Neural cell (in vitro differentiated cells): ENCODE data around the gene MDM4. TPM values are rescaled to one million over a fixed set of nuclear protein-coding genes. Genes with fewer than 3 reads are reported as not detected.

Experiments
- H2AFZ ChIP-seq: fragments of 200-600, 300-800 bp; sonication (generic), shearing (Covaris generic); 2 replicates; pipeline ENCODE4 v1.6.0; 2014; ENCODE audit warnings: low read depth, mild to moderate bottlenecking, antibody characterized with exemption, low read length, moderate library complexity
- H3F3A ChIP-seq: fragments of 200-600 bp; shearing (Covaris generic); 2 replicates; pipeline ENCODE4 v1.6.1; 2016; ENCODE audit warnings: mild to moderate bottlenecking, moderate library complexity, mixed read lengths, antibody characterized with exemption, low read length; ENCODE audit not compliant: insufficient read depth, poor library complexity, severe bottlenecking
- H3K27ac ChIP-seq: fragments of 200-600, 300-800 bp; sonication (generic), shearing (Covaris generic); 2 replicates; pipeline ENCODE4 v1.5.1; 2014; ENCODE audit warnings: mild to moderate bottlenecking, low read length, moderate library complexity
- H3K27me3 ChIP-seq: fragments of 300-800, 200-600 bp; sonication (generic), shearing (Covaris generic); 2 replicates; pipeline ENCODE4 v1.6.0; 2014; ENCODE audit warnings: mild to moderate bottlenecking, low read depth, low read length, moderate library complexity; ENCODE audit not compliant: insufficient read depth
- H3K36me3 ChIP-seq: fragments of 300-800, 200-600 bp; sonication (generic), shearing (Covaris generic); 2 replicates; pipeline ENCODE4 v1.5.1; 2014; ENCODE audit warnings: mild to moderate bottlenecking, antibody characterized with exemption, low read length, moderate library complexity; ENCODE audit not compliant: insufficient read depth
- H3K4me2 ChIP-seq: fragments of 300-800, 200-600 bp; sonication (generic), shearing (Covaris generic); 2 replicates; pipeline ENCODE4 v1.6.0; 2014; ENCODE audit warnings: mild to moderate bottlenecking, low read length
- H3K4me3 ChIP-seq: fragments of 300-800, 200-600 bp; sonication (generic), shearing (Covaris generic); 2 replicates; pipeline ENCODE4 v1.5.1; 2014; ENCODE audit warnings: mild to moderate bottlenecking, low read length, moderate library complexity
- H3K79me2 ChIP-seq: fragments of 200-600 bp; shearing (Covaris generic); replicated peaks from 2 replicates; pipeline ENCODE4 v1.6.0; 2014; ENCODE audit warnings: mild to moderate bottlenecking, low read length, moderate library complexity; ENCODE audit not compliant: insufficient read depth
- H3K9ac ChIP-seq: fragments of 300-800, 200-600 bp; sonication (generic), shearing (Covaris generic); 2 replicates; pipeline ENCODE4 v1.6.1; 2016; ENCODE audit warnings: mild to moderate bottlenecking, low read length, mixed read lengths
- H3K9me2 ChIP-seq: fragments of 200-600 bp; shearing (Covaris generic); 2 replicates; pipeline ENCODE4 v1.6.1; 2016; ENCODE audit warnings: mild to moderate bottlenecking, low read length, mixed read lengths; ENCODE audit not compliant: insufficient read depth
- H3K9me3 ChIP-seq: fragments of 200-600, 300-800 bp; sonication (generic), shearing (Covaris generic); 2 replicates; pipeline ENCODE4 v1.6.1; 2016; ENCODE audit warnings: mild to moderate bottlenecking, mixed run types, low read length, moderate library complexity, mixed read lengths
- H4K20me1 ChIP-seq: fragments of 200-600 bp; shearing (Covaris generic); 2 replicates; pipeline ENCODE4 v1.6.1; 2016; ENCODE audit warnings: mild to moderate bottlenecking, mixed run types; ENCODE audit not compliant: insufficient read depth
- EP300 ChIP-seq: fragments of 450-650 bp; conservative IDR thresholded peaks from 2 replicates; pipeline ENCODE4 v1.6.1; 2014; ENCODE audit warnings: antibody characterized with exemption, mild to moderate bottlenecking, moderate library complexity; ENCODE audit not compliant: poor library complexity, severe bottlenecking
- EZH2 ChIP-seq: fragments of 200-600, 300-800 bp; shearing (Covaris generic), sonication (generic); IDR thresholded peaks from 2 replicates; pipeline ENCODE4 v1.6.1; 2014; ENCODE audit warnings: antibody characterized with exemption, low read length, borderline replicate concordance, mild to moderate bottlenecking; ENCODE audit not compliant: insufficient read depth, poor library complexity, severe bottlenecking
- MXI1 ChIP-seq: fragments of 450-650 bp; conservative IDR thresholded peaks from 2 replicates; pipeline ENCODE4 v1.6.1; 2014; ENCODE audit warnings: antibody characterized with exemption, mild to moderate bottlenecking; ENCODE audit not compliant: poor library complexity, severe bottlenecking
- POLR2AphosphoS5 ChIP-seq: IDR thresholded peaks from 2 replicates; pipeline ENCODE4 v1.6.1; 2012
- RAD21 ChIP-seq: fragments of 450-650 bp; conservative IDR thresholded peaks from 2 replicates; pipeline ENCODE4 v1.6.1; 2014; ENCODE audit warnings: antibody characterized with exemption, mild to moderate bottlenecking, moderate library complexity
- SMC3 ChIP-seq: fragments of 450-650 bp; conservative IDR thresholded peaks from 2 replicates; pipeline ENCODE4 v1.6.1; 2014; ENCODE audit warnings: antibody characterized with exemption, mild to moderate bottlenecking, moderate library complexity; ENCODE audit not compliant: poor library complexity
- TAF1 ChIP-seq: IDR thresholded peaks from 2 replicates; pipeline ENCODE4 v1.6.1; 2012; ENCODE audit warnings: low read depth
- polyA plus RNA-seq: library from polyadenylated mRNA; depleted of rRNA; stranded (reverse); fragments of >200 nt; gene quantifications from 2 replicates; pipeline ENCODE4 v1.2.3, GENCODE V29; 2014
- TF ChIP-seq, protein P1 (sequence below): IDR thresholded peaks from 2 replicates; pipeline ENCODE4 v1.6.1; 2012; ENCODE audit warnings: borderline replicate concordance
- TF ChIP-seq, protein P2 (sequence below): fragments of 450-650 bp; IDR thresholded peaks from 2 replicates; pipeline ENCODE4 v1.5.1; 2014; ENCODE audit warnings: antibody characterized with exemption, mild to moderate bottlenecking, moderate library complexity; ENCODE audit not compliant: poor library complexity, severe bottlenecking

Gene MDM4
- polyA plus RNA-seq, 1 donor from 2014 or later = 36.8 TPM

DNA sequence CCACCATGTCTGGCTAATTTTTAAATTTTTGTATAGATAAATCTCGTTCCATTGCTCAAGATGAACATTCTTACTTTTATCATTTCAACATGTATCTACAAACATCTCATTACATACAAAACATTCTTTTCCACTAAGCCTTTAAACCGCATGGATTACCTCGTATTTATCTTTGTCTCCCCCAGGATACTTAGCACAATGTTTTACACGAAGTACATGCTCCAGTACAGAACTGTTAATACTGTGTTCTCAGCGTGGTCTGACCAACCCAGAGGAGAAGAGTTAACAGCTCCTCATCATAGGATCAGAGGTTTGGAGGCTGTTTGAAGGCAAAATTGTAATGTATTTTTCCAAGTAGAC lies 29.0 kb upstream of the MDM4 start:
- no peaks in the 10 kb centered on the region for H3F3A ChIP-seq
- H3K4me2 ChIP-seq = no peak overlapping the region
- H4K20me1 ChIP-seq = peaks cover 5% of the 10 kb centered on the region
- H3K9me3 ChIP-seq = no peaks in the 10 kb centered on the region
- H3K27me3 ChIP-seq = no peaks in the 10 kb centered on the region
- no peaks in the 10 kb centered on the region for H3K9me2 ChIP-seq
- no peaks in the 10 kb centered on the region for H3K36me3 ChIP-seq
- H3K79me2 ChIP-seq = peaks cover 72% of the 10 kb centered on the region
- TF ChIP-seq, protein P1, sequence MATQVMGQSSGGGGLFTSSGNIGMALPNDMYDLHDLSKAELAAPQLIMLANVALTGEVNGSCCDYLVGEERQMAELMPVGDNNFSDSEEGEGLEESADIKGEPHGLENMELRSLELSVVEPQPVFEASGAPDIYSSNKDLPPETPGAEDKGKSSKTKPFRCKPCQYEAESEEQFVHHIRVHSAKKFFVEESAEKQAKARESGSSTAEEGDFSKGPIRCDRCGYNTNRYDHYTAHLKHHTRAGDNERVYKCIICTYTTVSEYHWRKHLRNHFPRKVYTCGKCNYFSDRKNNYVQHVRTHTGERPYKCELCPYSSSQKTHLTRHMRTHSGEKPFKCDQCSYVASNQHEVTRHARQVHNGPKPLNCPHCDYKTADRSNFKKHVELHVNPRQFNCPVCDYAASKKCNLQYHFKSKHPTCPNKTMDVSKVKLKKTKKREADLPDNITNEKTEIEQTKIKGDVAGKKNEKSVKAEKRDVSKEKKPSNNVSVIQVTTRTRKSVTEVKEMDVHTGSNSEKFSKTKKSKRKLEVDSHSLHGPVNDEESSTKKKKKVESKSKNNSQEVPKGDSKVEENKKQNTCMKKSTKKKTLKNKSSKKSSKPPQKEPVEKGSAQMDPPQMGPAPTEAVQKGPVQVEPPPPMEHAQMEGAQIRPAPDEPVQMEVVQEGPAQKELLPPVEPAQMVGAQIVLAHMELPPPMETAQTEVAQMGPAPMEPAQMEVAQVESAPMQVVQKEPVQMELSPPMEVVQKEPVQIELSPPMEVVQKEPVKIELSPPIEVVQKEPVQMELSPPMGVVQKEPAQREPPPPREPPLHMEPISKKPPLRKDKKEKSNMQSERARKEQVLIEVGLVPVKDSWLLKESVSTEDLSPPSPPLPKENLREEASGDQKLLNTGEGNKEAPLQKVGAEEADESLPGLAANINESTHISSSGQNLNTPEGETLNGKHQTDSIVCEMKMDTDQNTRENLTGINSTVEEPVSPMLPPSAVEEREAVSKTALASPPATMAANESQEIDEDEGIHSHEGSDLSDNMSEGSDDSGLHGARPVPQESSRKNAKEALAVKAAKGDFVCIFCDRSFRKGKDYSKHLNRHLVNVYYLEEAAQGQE = no peak
- TF ChIP-seq EP300 (no peak), RAD21 (no peak), POLR2AphosphoS5 (no peak), TAF1 (no peak), EZH2 (no peak), SMC3 (no peak), MXI1 (no peak)
- TF ChIP-seq, protein P2, sequence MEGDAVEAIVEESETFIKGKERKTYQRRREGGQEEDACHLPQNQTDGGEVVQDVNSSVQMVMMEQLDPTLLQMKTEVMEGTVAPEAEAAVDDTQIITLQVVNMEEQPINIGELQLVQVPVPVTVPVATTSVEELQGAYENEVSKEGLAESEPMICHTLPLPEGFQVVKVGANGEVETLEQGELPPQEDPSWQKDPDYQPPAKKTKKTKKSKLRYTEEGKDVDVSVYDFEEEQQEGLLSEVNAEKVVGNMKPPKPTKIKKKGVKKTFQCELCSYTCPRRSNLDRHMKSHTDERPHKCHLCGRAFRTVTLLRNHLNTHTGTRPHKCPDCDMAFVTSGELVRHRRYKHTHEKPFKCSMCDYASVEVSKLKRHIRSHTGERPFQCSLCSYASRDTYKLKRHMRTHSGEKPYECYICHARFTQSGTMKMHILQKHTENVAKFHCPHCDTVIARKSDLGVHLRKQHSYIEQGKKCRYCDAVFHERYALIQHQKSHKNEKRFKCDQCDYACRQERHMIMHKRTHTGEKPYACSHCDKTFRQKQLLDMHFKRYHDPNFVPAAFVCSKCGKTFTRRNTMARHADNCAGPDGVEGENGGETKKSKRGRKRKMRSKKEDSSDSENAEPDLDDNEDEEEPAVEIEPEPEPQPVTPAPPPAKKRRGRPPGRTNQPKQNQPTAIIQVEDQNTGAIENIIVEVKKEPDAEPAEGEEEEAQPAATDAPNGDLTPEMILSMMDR = no peak
- H2AFZ ChIP-seq = no peak overlapping the region
- H3K27ac ChIP-seq = no peak overlapping the region
- H3K9ac ChIP-seq = no peak overlapping the region
- no peak overlapping the region for H3K4me3 ChIP-seq

DNA sequence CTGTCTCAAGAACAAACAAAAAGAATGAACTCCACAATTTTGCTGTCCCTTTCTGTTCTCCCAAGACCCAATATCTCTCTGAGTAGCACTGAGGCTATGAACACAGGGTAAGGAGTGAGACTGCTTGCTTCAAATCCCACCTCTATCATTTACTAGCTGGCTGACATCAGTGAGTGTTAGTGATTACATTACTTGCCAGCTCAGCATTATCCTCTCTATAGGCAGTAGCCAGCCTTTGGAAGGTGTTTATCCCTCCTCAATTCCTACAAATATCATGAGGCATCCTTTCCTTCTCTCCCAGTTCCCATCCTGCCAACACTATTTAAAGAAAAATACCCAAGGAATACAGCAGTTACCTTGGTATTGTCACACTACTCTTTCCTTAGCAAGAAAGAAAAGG lies 24.6 kb upstream of the MDM4 start:
- H3K4me2 ChIP-seq = peak overlapping the region; percentile 100
- peaks cover 7% of the 10 kb centered on the region for H3F3A ChIP-seq
- peak overlapping the region; percentile 87 for H3K4me3 ChIP-seq
- H3K27ac ChIP-seq = peak overlapping the region; percentile 98
- no peaks in the 10 kb centered on the region for H3K9me2 ChIP-seq
- H3K9ac ChIP-seq = peak overlapping the region; percentile 99
- no peaks in the 10 kb centered on the region for H3K9me3 ChIP-seq
- no peaks in the 10 kb centered on the region for H3K27me3 ChIP-seq
- H4K20me1 ChIP-seq = peaks cover 12% of the 10 kb centered on the region
- H2AFZ ChIP-seq = no peak overlapping the region
- TF ChIP-seq MXI1 = no peak
- no peak for TF ChIP-seq TAF1
- TF ChIP-seq, protein P1 = no peak
- TF ChIP-seq RAD21 = no peak
- no peak for TF ChIP-seq POLR2AphosphoS5
- no peak for TF ChIP-seq SMC3
- no peak for TF ChIP-seq EZH2
- TF ChIP-seq, protein P2 = no peak
- H3K36me3 ChIP-seq = no peaks in the 10 kb centered on the region
- peaks cover 69% of the 10 kb centered on the region for H3K79me2 ChIP-seq
